GF-D8 (cell line): ENCODE measurements around the gene DPP10.

ENCODE experiments used
- DNase-seq: peaks from one replicate; lab custom pipeline; 2025; lab: John Stamatoyannopoulos, UW

Gene DPP10

GRCh38 chr2:115285416-115285815, 843.0 kb downstream of the DPP10 start:
- no peak for DNase-seq

GRCh38 chr2:115290478-115290877, 848.0 kb downstream of the DPP10 start:
- no peak for DNase-seq

GRCh38 chr2:115292742-115293141, 850.3 kb downstream of the DPP10 start:
- no peak for DNase-seq

- no peak for DNase-seq
Observed at GRCh38 chr2:115294999-115295398, 852.6 kb downstream of the DPP10 start.

GRCh38 chr2:115297056-115297455, 854.6 kb downstream of the DPP10 start:
- DNase-seq: no peak

GRCh38 chr2:115299199-115299598, 856.8 kb downstream of the DPP10 start:
- no peak for DNase-seq

GRCh38 chr2:115305712-115306111, 863.3 kb downstream of the DPP10 start:
- DNase-seq: no peak

GRCh38 chr2:115314119-115314518, 871.7 kb downstream of the DPP10 start:
- DNase-seq: no peak

- no peak for DNase-seq
Observed at GRCh38 chr2:115327061-115327460, 884.6 kb downstream of the DPP10 start.

GRCh38 chr2:115359550-115359949, 917.1 kb downstream of the DPP10 start:
- no peak for DNase-seq

- DNase-seq: no peak
Observed at GRCh38 chr2:115364093-115364492, 921.7 kb downstream of the DPP10 start.

GRCh38 chr2:115369400-115369799, 927.0 kb downstream of the DPP10 start:
- DNase-seq: no peak

- no peak for DNase-seq
Observed at GRCh38 chr2:115374981-115375380, 932.5 kb downstream of the DPP10 start.

- no peak for DNase-seq
Observed at GRCh38 chr2:115384399-115384798, 942.0 kb downstream of the DPP10 start.

GRCh38 chr2:115386465-115386864, 944.0 kb downstream of the DPP10 start:
- no peak for DNase-seq

- DNase-seq: no peak
Observed at GRCh38 chr2:115389024-115389423, 946.6 kb downstream of the DPP10 start.

- no peak for DNase-seq
Observed at GRCh38 chr2:115389898-115390565, 947.6 kb downstream of the DPP10 start.

GRCh38 chr2:115396579-115396978, 954.1 kb downstream of the DPP10 start:
- no peak for DNase-seq

GRCh38 chr2:115400940-115401339, 958.5 kb downstream of the DPP10 start:
- DNase-seq: no peak

GRCh38 chr2:115412501-115412900, 970.1 kb downstream of the DPP10 start:
- DNase-seq: no peak

- DNase-seq: no peak
Observed at GRCh38 chr2:115413791-115414190, 971.4 kb downstream of the DPP10 start.

GRCh38 chr2:115414466-115414865, 972.0 kb downstream of the DPP10 start:
- no peak for DNase-seq

GRCh38 chr2:115422004-115422634, 979.7 kb downstream of the DPP10 start:
- no peak for DNase-seq

GRCh38 chr2:115427436-115427835, 985.0 kb downstream of the DPP10 start:
- no peak for DNase-seq
